HepG2 (cell line): ENCODE measurements around the gene NCS1.

Source experiments
- CTCF ChIP-seq: sonication (generic); formaldehyde crosslinking; IDR thresholded peaks from 2 replicates; pipeline ENCODE4 v1.5.0; 2020; ENCODE audit warnings: mild to moderate bottlenecking, missing genetic modification reagents, moderate library complexity
- HDAC2 ChIP-seq: sonication (generic); formaldehyde crosslinking; IDR thresholded peaks from 2 replicates; pipeline ENCODE4 v1.4.0; 2020; ENCODE audit warnings: missing genetic modification reagents
- HNF4A ChIP-seq: sonication (generic); formaldehyde crosslinking; IDR thresholded peaks from 2 replicates; pipeline ENCODE4 v1.4.0; 2020; ENCODE audit warnings: missing genetic modification reagents
- HOXD1 ChIP-seq: sonication (generic); formaldehyde crosslinking; IDR thresholded peaks from 2 replicates; pipeline ENCODE4 v1.5.0; 2020; ENCODE audit warnings: missing genetic modification reagents
- JUND ChIP-seq: sonication (generic); formaldehyde crosslinking; IDR thresholded peaks from 2 replicates; pipeline ENCODE4 v1.8.0; 2022; ENCODE audit warnings: mild to moderate bottlenecking, missing genetic modification reagents
- KDM6A ChIP-seq: IDR thresholded peaks from 2 replicates; pipeline ENCODE4 v1.6.1; 2016; ENCODE audit warnings: low read depth
- ZBTB1 ChIP-seq: sonication (generic); formaldehyde crosslinking; IDR thresholded peaks from 2 replicates; pipeline ENCODE4 v1.4.0; 2020; ENCODE audit warnings: missing genetic modification reagents, borderline replicate concordance
- ZC3H13 ChIP-seq: sonication (generic); formaldehyde crosslinking; IDR thresholded peaks from 2 replicates; pipeline ENCODE4 v1.8.1; 2023; ENCODE audit warnings: mild to moderate bottlenecking, missing genetic modification reagents, moderate library complexity
- ZNF124 ChIP-seq: sonication (generic); formaldehyde crosslinking; IDR thresholded peaks from 2 replicates; pipeline ENCODE4 v1.4.0; 2020; ENCODE audit warnings: missing genetic modification reagents
- ZNF513 ChIP-seq: sonication (generic); formaldehyde crosslinking; conservative IDR thresholded peaks from 2 replicates; pipeline ENCODE4 v1.5.0; 2020; ENCODE audit warnings: missing genetic modification reagents
- TF ChIP-seq, protein P1 (sequence below): sonication (generic); formaldehyde crosslinking; IDR thresholded peaks from 2 replicates; pipeline ENCODE4 v1.4.0; 2020; ENCODE audit warnings: missing genetic modification reagents
- TF ChIP-seq, protein P2 (sequence below): sonication (generic); formaldehyde crosslinking; IDR thresholded peaks from 2 replicates; pipeline ENCODE4 v1.4.0; 2020; ENCODE audit warnings: missing genetic modification reagents

GRCh38 chr9:130204959-130205358 lies 32.8 kb downstream of the NCS1 start:
- TF ChIP-seq JUND (CRISPR knock-in tag) = no peak
- no peak for TF ChIP-seq CTCF (CRISPR knock-in tag)
- no peak for TF ChIP-seq ZC3H13 (CRISPR knock-in tag)
- TF ChIP-seq ZNF124 (CRISPR knock-in tag) = no peak
- TF ChIP-seq HDAC2 (CRISPR knock-in tag) = no peak
- TF ChIP-seq, protein P1, sequence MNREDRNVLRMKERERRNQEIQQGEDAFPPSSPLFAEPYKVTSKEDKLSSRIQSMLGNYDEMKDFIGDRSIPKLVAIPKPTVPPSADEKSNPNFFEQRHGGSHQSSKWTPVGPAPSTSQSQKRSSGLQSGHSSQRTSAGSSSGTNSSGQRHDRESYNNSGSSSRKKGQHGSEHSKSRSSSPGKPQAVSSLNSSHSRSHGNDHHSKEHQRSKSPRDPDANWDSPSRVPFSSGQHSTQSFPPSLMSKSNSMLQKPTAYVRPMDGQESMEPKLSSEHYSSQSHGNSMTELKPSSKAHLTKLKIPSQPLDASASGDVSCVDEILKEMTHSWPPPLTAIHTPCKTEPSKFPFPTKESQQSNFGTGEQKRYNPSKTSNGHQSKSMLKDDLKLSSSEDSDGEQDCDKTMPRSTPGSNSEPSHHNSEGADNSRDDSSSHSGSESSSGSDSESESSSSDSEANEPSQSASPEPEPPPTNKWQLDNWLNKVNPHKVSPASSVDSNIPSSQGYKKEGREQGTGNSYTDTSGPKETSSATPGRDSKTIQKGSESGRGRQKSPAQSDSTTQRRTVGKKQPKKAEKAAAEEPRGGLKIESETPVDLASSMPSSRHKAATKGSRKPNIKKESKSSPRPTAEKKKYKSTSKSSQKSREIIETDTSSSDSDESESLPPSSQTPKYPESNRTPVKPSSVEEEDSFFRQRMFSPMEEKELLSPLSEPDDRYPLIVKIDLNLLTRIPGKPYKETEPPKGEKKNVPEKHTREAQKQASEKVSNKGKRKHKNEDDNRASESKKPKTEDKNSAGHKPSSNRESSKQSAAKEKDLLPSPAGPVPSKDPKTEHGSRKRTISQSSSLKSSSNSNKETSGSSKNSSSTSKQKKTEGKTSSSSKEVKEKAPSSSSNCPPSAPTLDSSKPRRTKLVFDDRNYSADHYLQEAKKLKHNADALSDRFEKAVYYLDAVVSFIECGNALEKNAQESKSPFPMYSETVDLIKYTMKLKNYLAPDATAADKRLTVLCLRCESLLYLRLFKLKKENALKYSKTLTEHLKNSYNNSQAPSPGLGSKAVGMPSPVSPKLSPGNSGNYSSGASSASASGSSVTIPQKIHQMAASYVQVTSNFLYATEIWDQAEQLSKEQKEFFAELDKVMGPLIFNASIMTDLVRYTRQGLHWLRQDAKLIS (CRISPR knock-in tag) = no peak
- TF ChIP-seq ZNF513 (CRISPR knock-in tag) = no peak
- no peak for TF ChIP-seq HNF4A (CRISPR knock-in tag)
- TF ChIP-seq ZBTB1 (CRISPR knock-in tag) = no peak
- no peak for TF ChIP-seq HOXD1
- no peak for TF ChIP-seq KDM6A (CRISPR knock-in tag)
- TF ChIP-seq, protein P2, sequence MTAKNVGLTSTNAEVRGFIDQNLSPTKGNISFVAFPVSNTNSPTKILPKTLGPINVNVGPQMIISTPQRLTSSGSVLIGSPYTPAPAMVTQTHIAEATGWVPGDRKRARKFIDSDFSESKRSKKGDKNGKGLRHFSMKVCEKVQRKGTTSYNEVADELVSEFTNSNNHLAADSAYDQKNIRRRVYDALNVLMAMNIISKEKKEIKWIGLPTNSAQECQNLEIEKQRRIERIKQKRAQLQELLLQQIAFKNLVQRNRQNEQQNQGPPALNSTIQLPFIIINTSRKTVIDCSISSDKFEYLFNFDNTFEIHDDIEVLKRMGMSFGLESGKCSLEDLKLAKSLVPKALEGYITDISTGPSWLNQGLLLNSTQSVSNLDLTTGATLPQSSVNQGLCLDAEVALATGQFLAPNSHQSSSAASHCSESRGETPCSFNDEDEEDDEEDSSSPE = no peak
